Measurements from ENCODE around the gene HNRNPH2.

HNRNPH2 gene

DNA sequence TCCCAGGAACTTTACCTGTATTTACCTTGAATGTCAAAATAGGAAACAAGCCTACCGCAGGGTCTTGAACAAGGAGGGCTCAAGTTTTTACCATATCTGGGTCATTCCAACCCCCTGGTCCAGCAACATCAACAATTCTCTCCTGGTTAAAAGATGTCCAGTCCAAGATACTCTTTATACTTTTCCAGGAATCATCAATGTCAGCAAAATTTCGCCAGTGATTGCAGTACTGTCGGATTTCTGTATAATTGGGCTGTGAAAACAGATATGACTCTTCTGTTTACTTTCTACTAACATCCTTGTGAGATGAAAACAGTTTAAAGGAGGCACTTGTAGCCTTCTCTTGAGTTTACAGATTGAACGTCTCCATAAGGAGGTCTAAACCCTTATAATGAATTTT, 9.3 kb upstream of the HNRNPH2 start:
- no peak for DNase-seq

DNA sequence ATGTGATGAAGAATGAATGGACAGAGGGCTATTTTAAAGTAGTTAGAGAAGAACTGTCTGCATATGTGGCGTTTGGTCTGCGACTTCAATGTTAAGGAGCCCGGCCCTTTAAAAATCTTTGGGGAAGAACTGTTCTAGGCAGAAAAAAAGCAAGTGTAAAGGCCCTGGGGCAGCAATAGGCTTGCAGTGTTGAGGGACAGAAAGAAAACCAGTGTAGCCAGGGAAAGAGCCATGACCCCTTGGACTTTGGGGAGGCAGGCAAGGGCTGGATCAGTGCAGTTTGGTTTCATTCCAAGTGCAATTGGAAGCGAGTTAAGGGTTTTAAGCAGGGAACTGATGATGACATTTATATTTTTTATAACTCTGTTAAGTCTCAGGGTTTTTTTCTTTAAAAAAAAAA, 8.2 kb upstream of the HNRNPH2 start:
- no peak for DNase-seq

DNA sequence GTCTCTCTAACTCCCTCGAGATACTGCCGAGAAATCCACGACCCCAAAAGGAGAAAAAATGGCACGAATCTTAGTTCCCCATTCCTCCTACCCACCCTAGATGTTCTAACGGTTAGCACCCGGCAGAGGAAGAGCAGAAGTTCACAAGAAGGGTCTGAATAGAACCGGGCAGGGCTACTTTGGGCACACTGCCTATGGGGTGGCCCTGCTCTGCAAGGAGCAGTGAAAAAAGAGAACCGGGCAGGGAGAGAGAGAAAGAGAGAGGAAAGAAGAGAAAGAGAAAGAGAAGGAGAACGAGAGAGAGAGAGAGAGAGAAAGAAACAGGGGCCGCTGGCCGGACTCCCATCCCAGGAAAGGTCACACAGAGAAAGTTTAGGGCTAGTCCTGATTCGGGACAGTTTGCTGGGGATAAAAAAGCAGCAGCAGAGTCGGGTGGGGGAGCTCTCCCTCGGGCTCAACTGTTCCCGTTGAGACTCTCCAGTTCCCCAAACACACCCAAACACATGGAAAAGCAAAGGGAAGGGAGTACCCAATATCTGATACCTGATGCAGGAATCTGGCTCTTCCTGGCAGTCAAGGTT, 765 bp upstream of the HNRNPH2 start:
- no peak for DNase-seq

DNA sequence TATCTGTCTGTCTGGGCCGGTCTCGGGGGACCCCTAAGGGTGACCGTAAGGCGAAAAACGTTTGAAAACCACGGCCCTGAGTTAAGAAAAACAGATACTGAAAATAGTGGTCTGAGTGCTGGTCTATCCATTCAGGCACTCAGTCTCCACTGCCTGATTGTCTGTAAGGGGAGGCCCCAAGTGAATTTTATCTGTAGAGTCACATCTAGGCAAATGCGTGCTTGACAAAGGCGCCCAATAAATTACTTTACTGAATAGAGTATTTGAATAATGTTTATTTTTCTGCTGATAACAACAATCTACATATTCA, 465 bp downstream of the HNRNPH2 start:
- no peak for DNase-seq

DNA sequence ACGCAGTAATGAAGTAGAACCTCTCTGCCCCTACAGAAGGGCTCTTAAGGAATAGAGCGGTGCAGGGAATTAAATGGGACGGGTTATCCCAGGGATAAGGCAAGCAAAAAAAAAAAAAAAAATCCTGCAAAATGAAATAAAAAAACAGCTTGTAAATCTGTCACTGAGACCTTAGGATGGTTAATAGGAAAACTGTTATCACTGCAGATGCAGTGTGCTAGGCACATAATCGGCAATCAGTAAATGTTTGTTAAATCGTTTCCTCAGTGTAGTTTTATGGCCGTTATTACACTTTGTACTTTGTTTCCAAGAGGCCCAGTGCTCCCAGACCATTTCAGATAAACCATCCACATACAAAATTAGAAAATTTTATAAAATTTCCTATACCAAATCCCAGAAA, 1.0 kb downstream of the HNRNPH2 start:
- DNase-seq: no peak

DNA sequence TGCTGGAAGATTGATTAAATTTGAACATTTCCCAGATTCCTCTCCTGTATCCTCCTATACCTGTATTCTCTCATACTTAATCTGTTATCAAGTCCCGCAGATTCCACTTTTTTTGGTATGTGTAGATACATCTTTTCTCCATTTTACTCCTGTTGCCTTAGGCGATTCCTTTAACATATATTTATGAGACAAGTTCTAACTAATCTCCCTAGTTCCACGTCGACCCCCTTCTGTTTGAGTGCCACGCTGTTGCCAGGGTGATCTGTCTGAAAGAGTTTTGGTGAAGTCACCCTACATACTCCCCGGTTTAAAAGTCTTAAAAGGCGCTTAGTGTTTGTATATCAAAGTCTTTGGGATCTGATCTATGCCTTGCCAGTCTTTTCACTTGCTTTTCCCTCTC, 2.4 kb downstream of the HNRNPH2 start:
- DNase-seq: peak; percentile 45

DNA sequence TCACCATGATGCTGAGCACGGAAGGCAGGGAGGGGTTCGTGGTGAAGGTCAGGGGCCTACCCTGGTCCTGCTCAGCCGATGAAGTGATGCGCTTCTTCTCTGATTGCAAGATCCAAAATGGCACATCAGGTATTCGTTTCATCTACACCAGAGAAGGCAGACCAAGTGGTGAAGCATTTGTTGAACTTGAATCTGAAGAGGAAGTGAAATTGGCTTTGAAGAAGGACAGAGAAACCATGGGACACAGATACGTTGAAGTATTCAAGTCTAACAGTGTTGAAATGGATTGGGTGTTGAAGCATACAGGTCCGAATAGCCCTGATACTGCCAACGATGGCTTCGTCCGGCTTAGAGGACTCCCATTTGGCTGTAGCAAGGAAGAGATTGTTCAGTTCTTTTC, 4.0 kb downstream of the HNRNPH2 start:
- DNase-seq: no peak

DNA sequence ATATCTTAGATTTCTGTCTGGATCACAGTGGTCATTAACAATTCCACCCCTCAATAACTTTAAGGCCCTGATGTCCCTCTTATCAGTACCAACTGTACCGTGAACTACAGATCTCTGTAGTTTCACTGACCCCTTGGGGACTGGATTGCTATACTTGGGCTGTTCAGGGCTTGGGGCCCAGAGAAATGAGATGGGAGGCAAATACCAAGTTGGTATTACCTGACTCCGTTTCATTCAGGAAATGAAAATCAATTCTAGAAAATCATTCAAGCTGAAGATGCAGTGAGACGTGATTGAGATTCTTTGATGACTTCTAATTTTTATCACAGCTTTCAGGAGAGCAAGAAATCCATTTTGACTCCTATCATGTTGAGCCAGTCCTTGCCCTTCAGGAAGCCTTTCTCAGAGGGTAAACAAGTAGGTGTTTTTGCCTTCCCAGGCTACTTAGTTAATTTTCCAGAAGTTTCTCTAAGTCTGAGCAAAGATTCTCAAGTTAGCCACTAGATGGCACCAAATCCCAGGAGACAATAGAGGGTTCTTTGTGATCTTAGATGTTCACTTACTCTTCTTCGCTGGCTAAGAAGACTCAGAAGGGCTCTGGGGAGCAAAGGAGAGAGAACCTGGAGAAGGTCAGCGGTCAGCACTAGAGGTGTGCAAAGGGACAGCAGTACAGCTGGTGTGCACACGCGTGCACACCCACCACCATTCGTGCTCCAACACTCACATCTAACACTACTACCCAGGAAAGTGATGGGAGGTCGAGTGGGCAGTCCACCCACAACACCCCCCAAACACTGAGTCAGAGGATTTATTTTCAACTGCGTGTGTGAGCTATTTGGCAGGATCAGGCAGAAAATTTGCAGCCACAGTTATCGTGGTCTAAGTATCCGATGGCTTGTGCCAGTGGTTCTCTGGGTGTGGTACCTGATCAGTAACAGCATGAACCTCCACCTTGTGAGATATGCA, 7.4 kb downstream of the HNRNPH2 start:
- DNase-seq: no peak

DNA sequence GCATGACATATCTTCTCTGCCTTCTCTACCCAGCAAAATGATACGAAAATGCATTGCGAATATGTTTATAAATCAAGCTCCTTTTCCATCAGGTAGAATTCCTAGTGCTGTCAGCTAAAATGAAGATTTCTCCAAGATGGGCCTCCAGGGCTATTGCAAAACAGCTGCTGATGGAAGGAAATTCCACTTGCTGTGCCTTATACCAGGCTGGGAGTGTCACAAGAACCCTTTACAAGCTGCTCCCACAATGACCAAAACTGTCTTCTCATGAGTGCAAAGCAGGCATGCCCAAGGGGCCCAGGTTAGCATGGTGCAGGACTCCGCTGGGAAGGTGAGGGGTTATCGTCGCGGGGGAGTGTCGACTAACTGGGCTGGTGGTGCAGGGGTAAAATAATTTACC, 8.7 kb downstream of the HNRNPH2 start:
- no peak for DNase-seq

DNA sequence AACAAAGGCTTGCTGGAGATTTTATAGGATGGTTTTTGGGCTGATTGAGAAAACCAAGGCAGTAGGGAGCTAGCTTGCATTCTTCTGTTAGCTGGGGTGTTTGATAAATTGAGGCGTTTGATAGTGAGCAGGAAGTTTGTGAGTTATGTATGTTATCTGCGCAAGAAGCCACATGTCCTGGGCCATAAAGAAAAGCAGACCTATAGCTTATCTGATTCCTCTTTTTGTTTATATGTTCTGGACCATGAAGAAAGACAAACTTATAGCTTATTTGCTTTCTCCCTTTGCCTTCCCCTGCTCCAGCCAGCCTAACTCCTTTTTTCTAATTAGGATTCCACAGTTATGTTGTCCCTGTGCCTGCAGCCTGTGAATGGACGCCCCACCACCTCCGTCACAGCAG, 9.2 kb downstream of the HNRNPH2 start:
- DNase-seq: no peak

DNA sequence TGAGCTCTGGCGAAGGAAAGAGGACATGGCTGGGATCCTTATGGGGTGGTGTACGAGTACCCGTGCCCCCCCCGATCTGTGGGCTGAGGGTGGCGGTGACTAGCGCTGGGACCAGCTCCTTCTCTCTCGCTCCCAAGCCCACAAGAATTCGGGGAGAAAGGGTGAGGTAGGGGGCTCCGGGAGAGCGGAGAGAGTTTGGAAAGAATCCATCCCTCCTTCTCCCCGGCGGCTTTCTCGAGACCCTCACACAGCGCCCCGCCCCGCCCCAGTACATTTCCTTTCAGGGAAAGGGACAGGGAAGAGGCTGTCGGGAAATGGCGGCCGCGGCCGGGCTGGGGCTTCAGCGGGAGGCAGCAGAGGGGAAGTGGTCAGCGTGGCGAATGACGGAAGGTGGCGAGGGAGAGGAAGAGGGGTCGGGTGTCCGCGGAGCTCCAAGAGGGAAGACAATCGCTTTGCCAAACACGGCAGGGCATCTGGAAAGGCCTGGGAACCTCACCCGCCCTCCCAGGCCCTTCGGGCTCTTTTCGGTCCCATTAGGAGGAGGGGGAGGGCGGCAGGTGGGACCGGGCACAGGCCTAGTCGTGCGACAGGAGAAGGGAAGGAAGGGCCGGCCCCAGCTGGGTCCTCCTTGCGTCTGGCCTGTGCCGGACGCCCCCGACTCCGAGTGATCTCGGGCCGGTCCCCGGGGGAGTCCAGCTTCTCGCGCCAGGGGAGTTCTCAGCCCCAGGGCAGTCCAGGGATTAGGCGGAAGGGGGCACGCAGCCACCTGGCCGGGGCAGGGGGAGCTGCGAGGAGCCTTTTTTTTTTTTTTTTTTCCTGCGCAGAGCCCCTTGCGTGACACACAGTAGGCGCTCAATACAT, 10.2 kb downstream of the HNRNPH2 start:
- DNase-seq: peak; percentile 46

DNA sequence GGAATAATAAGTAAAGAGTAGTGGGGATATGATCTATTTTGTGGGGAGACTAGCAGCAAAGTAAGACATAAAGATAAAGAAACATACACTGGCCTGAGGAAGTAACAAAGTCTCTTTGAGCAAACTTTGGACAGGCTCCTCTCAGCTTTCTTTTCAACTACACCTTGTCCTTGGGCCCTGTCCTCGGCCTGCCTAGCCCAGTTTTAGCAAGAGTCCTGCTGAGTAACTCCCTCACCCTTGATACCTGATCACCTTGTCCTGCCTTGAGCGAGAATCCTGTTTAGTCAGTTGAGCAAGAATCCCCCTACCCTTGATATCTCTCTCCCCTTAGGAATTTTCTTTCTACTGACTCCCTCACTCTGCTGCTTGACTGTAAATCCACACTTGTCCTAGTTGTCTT, 11.5 kb downstream of the HNRNPH2 start:
- DNase-seq: no peak

DNA sequence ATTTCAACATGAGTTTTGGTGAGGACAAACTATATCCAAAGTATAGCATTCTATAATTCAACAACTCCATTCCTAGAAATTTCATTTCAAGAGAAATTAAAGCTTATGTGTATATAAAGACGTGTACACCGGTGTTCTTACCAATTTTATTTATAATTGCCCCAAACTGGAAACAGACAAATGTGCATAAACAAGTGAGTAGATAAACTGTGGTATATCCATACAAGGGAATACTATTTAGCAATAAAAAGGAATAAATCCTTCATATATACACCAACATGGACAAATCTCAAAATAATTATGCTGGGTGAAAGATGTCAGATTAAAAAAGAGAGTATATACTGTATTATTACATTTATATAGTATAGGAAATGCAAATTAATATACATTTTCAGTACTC, 19.9 kb downstream of the HNRNPH2 start:
- no peak for DNase-seq

DNA sequence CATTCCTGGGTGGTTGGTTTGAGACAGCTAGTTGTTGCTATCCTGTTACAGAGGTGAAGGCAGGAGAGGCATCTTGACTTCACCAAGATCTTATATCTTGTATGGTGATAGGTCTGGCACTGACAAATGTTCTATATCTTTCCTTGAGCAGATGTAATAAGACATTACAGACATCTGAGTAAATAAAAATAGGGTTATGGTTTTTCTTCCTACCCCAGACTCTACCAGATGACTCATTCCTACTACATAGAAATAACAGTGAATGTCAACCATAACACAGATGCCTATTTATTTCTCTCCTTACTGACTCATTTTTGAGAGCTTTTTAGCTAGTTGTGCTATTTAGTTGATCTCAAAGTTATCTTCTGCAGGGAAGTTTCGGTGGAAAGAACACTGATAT, 21.9 kb downstream of the HNRNPH2 start:
- DNase-seq: no peak

DNA sequence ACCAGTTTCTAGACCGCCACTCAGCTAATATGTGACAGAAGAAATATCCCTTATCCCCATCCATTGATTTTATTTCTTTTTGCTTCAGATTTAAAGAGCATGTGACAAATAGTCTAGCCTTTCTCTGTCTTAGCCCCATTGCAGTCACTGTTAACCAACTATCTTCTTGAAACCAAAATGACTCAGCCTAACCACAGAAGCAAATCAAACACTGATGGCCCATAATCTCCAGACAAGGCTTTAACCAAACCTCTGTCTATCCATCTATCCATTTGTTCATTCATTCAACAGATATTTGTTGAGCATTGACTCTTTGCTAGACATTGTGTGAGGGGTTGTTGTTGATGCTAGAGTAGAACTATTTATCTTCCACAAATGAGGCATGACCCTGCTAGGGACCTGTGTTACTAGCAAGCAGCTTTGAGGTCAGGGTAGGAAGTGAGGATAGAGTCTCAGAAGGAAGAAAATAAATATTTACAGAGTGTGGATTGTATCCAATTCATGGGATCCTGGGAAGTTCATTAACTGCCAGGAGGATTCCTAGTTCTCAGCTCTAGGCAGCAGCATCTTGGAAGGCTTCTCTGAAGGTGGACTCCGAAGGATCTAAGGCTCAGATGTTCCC, 22.5 kb downstream of the HNRNPH2 start:
- no peak for DNase-seq

DNA sequence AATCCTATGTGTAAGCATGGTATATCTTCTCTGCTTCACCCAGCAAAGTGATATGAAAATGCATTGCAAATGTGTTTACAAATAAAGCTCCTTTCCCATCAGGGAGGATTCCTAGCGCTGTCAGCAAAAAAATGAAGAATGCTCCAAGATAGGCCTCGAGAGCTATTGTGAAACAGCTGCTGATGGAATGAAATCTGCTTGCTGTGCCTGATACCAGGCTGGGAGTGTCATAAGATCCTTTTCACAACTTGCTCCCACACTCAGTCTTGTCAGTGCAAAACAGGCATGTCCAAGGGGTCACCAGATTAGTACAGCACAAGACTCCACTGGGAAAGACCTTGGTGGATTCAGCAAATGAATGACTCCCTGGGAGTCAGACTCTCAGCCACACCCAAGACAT, 34.1 kb downstream of the HNRNPH2 start:
- no peak for DNase-seq

DNA sequence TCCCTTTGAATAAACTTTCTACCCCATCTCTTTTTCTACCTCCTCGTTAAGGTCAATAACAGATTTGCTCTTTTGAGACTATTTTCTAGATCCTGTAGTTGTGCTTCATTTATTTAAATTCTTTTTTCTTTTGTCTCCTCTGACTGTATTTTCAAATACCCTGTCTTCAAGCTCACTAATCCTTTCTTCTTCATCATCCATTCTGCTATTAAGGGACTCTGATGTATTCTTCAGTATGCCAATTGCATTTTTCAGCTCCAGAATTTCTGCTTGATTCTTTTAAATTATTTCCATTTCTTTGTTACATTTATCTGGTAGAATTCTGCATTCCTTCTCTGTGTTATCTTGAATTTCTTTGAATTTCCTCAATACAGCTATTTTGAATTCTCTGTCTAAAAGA, 41.3 kb downstream of the HNRNPH2 start:
- DNase-seq: no peak

DNA sequence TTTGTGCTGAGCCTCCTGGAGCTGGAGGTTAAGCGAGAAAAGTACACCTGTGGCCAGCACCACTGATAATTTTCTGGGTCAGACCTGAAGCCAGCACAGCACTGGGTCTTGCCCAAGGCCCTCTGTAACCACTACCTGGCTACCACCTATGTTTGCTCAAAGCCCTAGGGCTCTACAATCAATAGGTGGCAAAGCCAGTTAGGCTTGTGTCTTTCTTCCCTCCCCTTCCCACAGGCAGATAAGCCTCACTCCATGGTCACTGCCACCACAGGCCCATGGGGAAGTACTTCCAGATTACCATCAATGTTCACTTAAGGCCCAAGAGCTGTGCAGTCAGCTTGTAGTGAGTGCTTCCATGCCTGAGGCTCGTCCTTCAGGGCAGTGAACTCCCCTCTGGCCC, 42.1 kb downstream of the HNRNPH2 start:
- no peak for DNase-seq

DNA sequence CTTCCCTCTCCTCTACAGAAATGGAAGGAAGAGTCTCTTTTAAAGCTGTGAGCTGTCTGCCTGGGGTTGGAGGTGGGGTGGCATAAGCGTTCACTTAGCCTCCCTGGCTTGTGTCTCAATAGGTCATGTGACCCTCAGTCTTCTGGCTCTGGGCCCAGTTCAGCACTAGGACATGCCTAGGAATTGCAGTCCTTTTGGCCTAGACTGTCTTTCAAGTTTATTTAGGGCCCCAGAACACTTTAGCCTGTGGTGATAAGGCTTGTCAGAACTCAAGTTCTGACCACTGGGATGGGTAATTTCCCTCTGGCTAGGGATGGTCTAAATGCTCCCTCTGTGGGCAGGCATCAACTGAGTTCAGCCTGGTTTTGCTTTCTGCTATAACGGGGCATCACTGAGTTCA, 42.9 kb downstream of the HNRNPH2 start:
- no peak for DNase-seq

DNA sequence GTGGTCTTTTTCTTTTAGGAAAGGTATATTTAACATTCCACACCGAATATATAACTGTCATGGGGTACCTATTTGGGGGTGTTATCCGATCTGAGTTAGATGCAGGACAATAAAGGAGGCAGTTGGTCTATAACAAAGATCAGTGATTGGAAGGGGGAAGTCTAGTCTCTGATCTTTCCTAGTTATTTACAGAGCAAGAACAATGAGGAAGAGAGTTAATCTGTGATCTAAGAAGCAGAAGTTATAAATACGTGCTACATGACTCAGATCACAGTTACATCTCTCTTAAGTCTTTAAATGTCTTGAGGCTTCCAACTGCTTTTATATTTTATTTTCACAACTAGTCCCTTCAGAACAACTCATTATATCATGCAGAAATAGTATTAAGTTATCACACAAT, 44.0 kb downstream of the HNRNPH2 start:
- no peak for DNase-seq

DNA sequence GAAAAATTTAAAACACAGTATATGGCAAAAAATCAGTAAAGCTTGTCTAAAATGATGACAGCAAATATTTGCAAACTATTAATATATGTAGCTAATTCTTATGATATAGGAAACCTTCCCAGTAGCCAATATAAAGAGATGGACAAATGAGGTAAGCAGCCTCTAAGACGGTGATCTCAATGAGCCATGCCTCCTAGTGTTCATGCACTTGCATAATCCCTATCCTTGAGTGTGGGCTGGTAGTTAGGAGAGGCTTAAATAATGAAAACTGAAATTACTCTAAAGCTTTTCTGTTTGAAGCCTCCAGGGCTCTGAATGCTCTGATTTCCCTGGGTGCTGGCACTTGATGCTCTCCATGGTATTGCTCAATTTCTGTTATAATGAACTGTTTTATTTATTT, 52.6 kb downstream of the HNRNPH2 start:
- DNase-seq: no peak

DNA sequence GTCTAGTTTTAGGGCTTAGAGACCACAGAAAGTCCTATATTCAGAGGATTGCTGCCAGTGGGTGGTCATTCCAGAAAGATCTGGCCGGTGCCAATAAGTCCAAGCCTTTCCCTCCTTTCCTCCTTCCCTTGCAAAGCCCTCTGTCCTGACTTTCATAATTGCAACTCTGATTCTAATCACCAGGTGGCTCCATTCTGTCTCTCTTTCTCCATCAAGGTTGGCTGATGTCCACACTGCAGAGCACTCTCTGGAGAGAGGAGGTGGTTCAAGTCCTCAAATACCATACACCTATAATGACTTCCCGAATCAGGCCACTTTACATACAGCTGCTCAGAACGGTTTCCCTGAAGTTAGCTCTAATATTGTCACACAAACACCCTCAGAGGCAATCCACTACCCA, 54.9 kb downstream of the HNRNPH2 start:
- no peak for DNase-seq

Data from CD4-positive, alpha-beta T cell treated with Interleukin-15 for 1 hour (primary cell).